Measurements from ENCODE around the gene ATP10D.

DNA sequence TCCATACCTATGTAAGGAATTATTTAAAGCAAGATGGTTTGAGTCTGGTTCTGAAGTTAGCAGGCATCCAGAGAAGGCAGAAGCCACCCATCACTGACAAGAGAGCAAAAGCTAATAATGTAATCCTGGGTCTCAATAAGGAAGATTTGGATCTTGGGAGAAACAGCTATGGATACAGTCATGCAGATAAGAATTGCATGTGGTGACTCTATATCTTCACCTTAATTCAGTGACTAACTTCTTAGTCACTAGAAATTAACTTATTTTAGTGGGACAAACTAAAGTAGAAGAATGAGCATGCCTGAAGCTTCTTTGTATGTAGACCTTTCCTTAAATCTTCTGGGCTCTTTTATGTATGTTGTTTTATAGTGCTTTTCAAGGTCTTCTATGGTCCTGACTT is 66.6 kb downstream of the ATP10D start:
- TF ChIP-seq, protein P1, sequence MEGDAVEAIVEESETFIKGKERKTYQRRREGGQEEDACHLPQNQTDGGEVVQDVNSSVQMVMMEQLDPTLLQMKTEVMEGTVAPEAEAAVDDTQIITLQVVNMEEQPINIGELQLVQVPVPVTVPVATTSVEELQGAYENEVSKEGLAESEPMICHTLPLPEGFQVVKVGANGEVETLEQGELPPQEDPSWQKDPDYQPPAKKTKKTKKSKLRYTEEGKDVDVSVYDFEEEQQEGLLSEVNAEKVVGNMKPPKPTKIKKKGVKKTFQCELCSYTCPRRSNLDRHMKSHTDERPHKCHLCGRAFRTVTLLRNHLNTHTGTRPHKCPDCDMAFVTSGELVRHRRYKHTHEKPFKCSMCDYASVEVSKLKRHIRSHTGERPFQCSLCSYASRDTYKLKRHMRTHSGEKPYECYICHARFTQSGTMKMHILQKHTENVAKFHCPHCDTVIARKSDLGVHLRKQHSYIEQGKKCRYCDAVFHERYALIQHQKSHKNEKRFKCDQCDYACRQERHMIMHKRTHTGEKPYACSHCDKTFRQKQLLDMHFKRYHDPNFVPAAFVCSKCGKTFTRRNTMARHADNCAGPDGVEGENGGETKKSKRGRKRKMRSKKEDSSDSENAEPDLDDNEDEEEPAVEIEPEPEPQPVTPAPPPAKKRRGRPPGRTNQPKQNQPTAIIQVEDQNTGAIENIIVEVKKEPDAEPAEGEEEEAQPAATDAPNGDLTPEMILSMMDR (IDR thresholded peaks at IDR 0.05), result no peak
- TF ChIP-seq POLR2A (IDR thresholded peaks at IDR 0.05), result no peak
